ENCODE results near the gene OR6K3. TPM values are rescaled to one million over a fixed set of nuclear protein-coding genes. Genes with fewer than 3 reads are reported as not detected.

OR6K3 gene
- total and polyA plus RNA-seq, 2 of the 13 experiments (the other 11 are each of a cell fraction or from before 2014, with no cell fraction given): not detected

- Histone ChIP-seq H3K9me3 (ENCODE audit: low read length) (peaks cover 6% of the 10 kb centered on the region; the same call in 1 of the 2 replicates), H2AFZ (ENCODE audit: low read length) (no peak overlapping the region), H3K4me2 (ENCODE audit: low read depth, low read length) (no peak overlapping the region), H3K27me3 (ENCODE audit: control insufficient read depth in 1 of 2, insufficient read depth in 2 of 2, low read length in 2 of 2) (no peaks in the 10 kb centered on the region), H3K4me1 (ENCODE audit: insufficient read depth, low read length) (no peaks in the 10 kb centered on the region), H3K36me3 (replicated peaks in 1 of 2; ENCODE audit: control insufficient read depth in 1 of 2, insufficient read depth in 2 of 2, low read length in 2 of 2) (no peaks in the 10 kb centered on the region), H3K27ac (ENCODE audit: extremely low read length, insufficient read depth, low read length) (no peak overlapping the region), H3K9ac (ENCODE audit: insufficient read depth, low read depth, low read length) (no peak overlapping the region), H4K20me1 (ENCODE audit: insufficient read depth, low read length) (no peaks in the 10 kb centered on the region), H3K79me2 (ENCODE audit: insufficient read depth, low read length) (no peaks in the 10 kb centered on the region), H3K4me3 (replicated peaks in 1 of 3; ENCODE audit: insufficient read depth in 1 of 3, low read depth in 2 of 3, low read length in 3 of 3) (no peak overlapping the region)
- ATAC-seq (no peak), DNase-seq (ENCODE audit: low spot score) (no peak), FAIRE-seq (no peak)
- intact Hi-C loops (cut with micrococcal nuclease; ENCODE audit: unreplicated experiment): no loop called here
- CTCF ChIA-PET (ENCODE audit: low intra/inter-chr PET ratio, low total read pairs): no interaction called here
- POLR2A ChIA-PET: no interaction called here
- WGBS (ENCODE audit: low lambda C conversion rate): 11% methylated on average over 4 of the region's 4 CpGs
- BruUV-seq (replicated peaks): no TSS peak
- in situ Hi-C loops (cut with HindIII; ENCODE audit: extremely low pct_ligation_motif_present, low pct_unique_long_range_greater_than_20kb): no loop called here
- TF ChIP-seq REXO4 (CRISPR knock-in tag; IDR thresholded peaks at IDR 0.05; ENCODE audit: borderline replicate concordance) (no peak), ZNF331 (CRISPR knock-in tag; IDR thresholded peaks at IDR 0.05) (no peak), RXRA (CRISPR knock-in tag; IDR thresholded peaks at IDR 0.05) (no peak), EP300 (IDR thresholded peaks at IDR 0.05; ENCODE audit: low read depth in 2 of 2, low read length in 2 of 2) (no peak), EP300 (CRISPR knock-in tag; IDR thresholded peaks at IDR 0.05; ENCODE audit: borderline replicate concordance) (no peak), POGK (CRISPR knock-in tag; conservative IDR thresholded peaks at IDR 0.05) (no peak), ZNF816 (CRISPR knock-in tag; IDR thresholded peaks at IDR 0.05; ENCODE audit: borderline replicate concordance) (no peak), ATF5 (CRISPR knock-in tag; IDR thresholded peaks at IDR 0.05; ENCODE audit: low read depth) (no peak), FOSL2 (CRISPR knock-in tag; IDR thresholded peaks at IDR 0.05) (no peak), USF2 (IDR thresholded peaks at IDR 0.05; ENCODE audit: low read depth, low read length) (no peak), USF2 (CRISPR knock-in tag; IDR thresholded peaks at IDR 0.05; ENCODE audit: borderline replicate concordance) (no peak), RARG (CRISPR knock-in tag; IDR thresholded peaks at IDR 0.05; ENCODE audit: low read depth) (no peak), ZNF577 (CRISPR knock-in tag; IDR thresholded peaks at IDR 0.05; ENCODE audit: borderline replicate concordance, low read depth) (no peak), AKAP8 (CRISPR knock-in tag; IDR thresholded peaks at IDR 0.05) (no peak), HDAC2 (CRISPR knock-in tag; IDR thresholded peaks at IDR 0.05) (no peak), ARID4A (CRISPR knock-in tag; IDR thresholded peaks at IDR 0.05; ENCODE audit: borderline replicate concordance) (no peak), RELA (CRISPR knock-in tag; IDR thresholded peaks at IDR 0.05) (no peak)
Measured at GRCh38 chr1:158730453-158730852, 9.9 kb upstream of the OR6K3 start.
